ENCODE data around the gene CAMKMT.

CAMKMT gene

DNA sequence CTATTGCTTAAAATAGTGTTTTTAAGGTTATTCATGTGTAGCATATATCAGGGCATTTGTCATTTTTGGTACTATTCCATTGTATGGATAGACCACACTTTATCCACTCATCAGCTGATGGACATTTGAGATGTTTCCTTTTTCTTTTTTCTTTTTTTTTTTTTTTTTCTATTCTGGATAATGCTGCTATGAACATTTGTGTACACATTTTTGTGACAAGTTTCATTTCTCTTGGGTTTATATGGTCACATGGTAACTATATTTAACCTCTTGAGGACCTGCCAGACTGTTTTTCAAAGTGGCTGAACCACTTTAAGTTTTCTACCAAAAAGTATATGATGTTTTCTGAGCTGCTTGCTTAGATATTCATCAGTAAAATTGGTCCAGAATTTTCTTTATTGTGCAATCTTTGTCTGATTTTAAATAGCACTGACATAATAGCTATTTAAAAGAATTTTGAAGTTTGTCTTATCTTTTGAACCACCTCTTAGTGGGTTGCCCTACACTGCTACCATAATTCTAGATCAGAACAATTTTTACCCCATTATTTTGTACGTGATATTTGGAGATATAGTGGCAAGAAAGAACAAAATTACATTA lies 360.4 kb downstream of the CAMKMT start:
- H4K91ac ChIP-seq (ENCODE audit: low read depth, low read length, poor library complexity): no peak overlapping the region

GRCh38 chr2:44723921-44724320 lies 362.2 kb downstream of the CAMKMT start:
- no peak overlapping the region for H3K4ac ChIP-seq (ENCODE audit: low read length)
- H3K79me1 ChIP-seq (ENCODE audit: low read depth, low read length): no peaks in the 10 kb centered on the region
- no peak for DNase-seq (ENCODE audit: low spot score)
- no peak overlapping the region for H2BK15ac ChIP-seq (ENCODE audit: low read length)
- H3K36me3 ChIP-seq (replicated peaks in 1 of 2; ENCODE audit: control insufficient read depth in 2 of 2, insufficient read depth in 2 of 2, low read length in 2 of 2): no peaks in the 10 kb centered on the region
- no peak overlapping the region for H3K9ac ChIP-seq (ENCODE audit: low read depth, low read length, poor library complexity)
- H2BK5ac ChIP-seq (ENCODE audit: low read length): no peak overlapping the region
- H3K27me3 ChIP-seq (ENCODE audit: control insufficient read depth in 3 of 3, insufficient read depth in 3 of 3, low read depth in 1 of 3, low read length in 3 of 3): no peaks in the 10 kb centered on the region
- H4K8ac ChIP-seq (ENCODE audit: low read depth, low read length): no peak overlapping the region
- H3K18ac ChIP-seq (ENCODE audit: low read length): no peak overlapping the region
- peaks cover 0 to 3% of the 10 kb centered on the region in 2 donors for H3K9me3 ChIP-seq (replicated peaks in 1 of 2; ENCODE audit: control insufficient read depth in 2 of 2, insufficient read depth in 1 of 2, low read depth in 1 of 2, low read length in 2 of 2)
- no peak overlapping the region for H2AFZ ChIP-seq (ENCODE audit: low read length)
- H2BK120ac ChIP-seq (ENCODE audit: low read depth, low read length): no peak overlapping the region
- no peak overlapping the region for H3K27ac ChIP-seq (replicated peaks; ENCODE audit: low read length)
- H4K91ac ChIP-seq (ENCODE audit: low read depth, low read length, poor library complexity): no peak overlapping the region
- H3K4me1 ChIP-seq (ENCODE audit: control insufficient read depth in 2 of 2, insufficient read depth in 1 of 2, low read depth in 1 of 2, low read length in 2 of 2): peaks cover 4 to 5% of the 10 kb centered on the region in 2 donors
- H2AK5ac ChIP-seq (ENCODE audit: low read depth, low read length): no peak overlapping the region
- H3K14ac ChIP-seq (ENCODE audit: low read length): no peak overlapping the region
- H3K23ac ChIP-seq (ENCODE audit: low read depth, low read length, poor library complexity): no peak overlapping the region
- H3K4me3 ChIP-seq (ENCODE audit: low read length in 2 of 2): no peak overlapping the region
- H2BK12ac ChIP-seq (ENCODE audit: low read length): no peak overlapping the region
- no CpG with 5 or more reads among the region's 3 CpGs for WGBS, 2 donors (ENCODE audit: extremely low coverage in 2 of 2, insufficient read length in 2 of 2, insufficient replicate concordance in 1 of 2)
- H3K4me2 ChIP-seq (ENCODE audit: insufficient read depth, low read length, poor library complexity, severe bottlenecking): no peak overlapping the region

More for the DNA sequence above, 360.4 kb downstream of the CAMKMT start:
- Histone ChIP-seq H3K27me3 (ENCODE audit: control insufficient read depth in 3 of 3, insufficient read depth in 3 of 3, low read depth in 1 of 3, low read length in 3 of 3) (no peaks in the 10 kb centered on the region), H3K36me3 (replicated peaks in 1 of 2; ENCODE audit: control insufficient read depth in 2 of 2, insufficient read depth in 2 of 2, low read length in 2 of 2) (no peaks in the 10 kb centered on the region), H3K14ac (ENCODE audit: low read length) (no peak overlapping the region), H4K8ac (ENCODE audit: low read depth, low read length) (no peak overlapping the region), H2AK5ac (ENCODE audit: low read depth, low read length) (no peak overlapping the region), H3K18ac (ENCODE audit: low read length) (no peak overlapping the region), H3K79me1 (ENCODE audit: low read depth, low read length) (no peaks in the 10 kb centered on the region), H3K4me3 (ENCODE audit: low read length in 2 of 2) (no peak overlapping the region), H3K9me3 (replicated peaks in 1 of 2; ENCODE audit: control insufficient read depth in 2 of 2, insufficient read depth in 1 of 2, low read depth in 1 of 2, low read length in 2 of 2) (peaks cover 0 to 3% of the 10 kb centered on the region in 2 donors), H2BK5ac (ENCODE audit: low read length) (no peak overlapping the region), H2BK12ac (ENCODE audit: low read length) (no peak overlapping the region), H2AFZ (ENCODE audit: low read length) (no peak overlapping the region), H2BK15ac (ENCODE audit: low read length) (no peak overlapping the region), H3K4me1 (ENCODE audit: control insufficient read depth in 2 of 2, insufficient read depth in 1 of 2, low read depth in 1 of 2, low read length in 2 of 2) (peaks cover 4 to 5% of the 10 kb centered on the region in 2 donors), H3K4ac (ENCODE audit: low read length) (no peak overlapping the region), H3K27ac (replicated peaks; ENCODE audit: low read length) (no peak overlapping the region), H3K9ac (ENCODE audit: low read depth, low read length, poor library complexity) (no peak overlapping the region), H2BK120ac (ENCODE audit: low read depth, low read length) (no peak overlapping the region), H3K23ac (ENCODE audit: low read depth, low read length, poor library complexity) (no peak overlapping the region), H3K4me2 (ENCODE audit: insufficient read depth, low read length, poor library complexity, severe bottlenecking) (no peak overlapping the region)
- no CpG with 5 or more reads among the region's 1 CpG for WGBS, 2 donors (ENCODE audit: extremely low coverage in 2 of 2, insufficient read length in 2 of 2, insufficient replicate concordance in 1 of 2)
- DNase-seq (ENCODE audit: low spot score): no peak

GRCh38 chr2:44730593-44730992 lies 368.8 kb downstream of the CAMKMT start:
- no peak overlapping the region for H3K23ac ChIP-seq (ENCODE audit: low read depth, low read length, poor library complexity)
- no peak overlapping the region for H3K14ac ChIP-seq (ENCODE audit: low read length)
- H3K4me1 ChIP-seq (ENCODE audit: control insufficient read depth in 2 of 2, insufficient read depth in 1 of 2, low read depth in 1 of 2, low read length in 2 of 2): peaks cover 2 to 4% of the 10 kb centered on the region in 2 donors
- no peaks in the 10 kb centered on the region for H3K36me3 ChIP-seq (replicated peaks in 1 of 2; ENCODE audit: control insufficient read depth in 2 of 2, insufficient read depth in 2 of 2, low read length in 2 of 2)
- no peak overlapping the region for H2BK15ac ChIP-seq (ENCODE audit: low read length)
- no peak overlapping the region for H2AK5ac ChIP-seq (ENCODE audit: low read depth, low read length)
- H3K4me3 ChIP-seq (ENCODE audit: low read length in 2 of 2): no peak overlapping the region
- H3K9ac ChIP-seq (ENCODE audit: low read depth, low read length, poor library complexity): no peak overlapping the region
- no peak overlapping the region for H4K8ac ChIP-seq (ENCODE audit: low read depth, low read length)
- no peaks in the 10 kb centered on the region for H3K79me1 ChIP-seq (ENCODE audit: low read depth, low read length)
- H2BK12ac ChIP-seq (ENCODE audit: low read length): no peak overlapping the region
- H3K18ac ChIP-seq (ENCODE audit: low read length): no peak overlapping the region
- no peak overlapping the region for H2BK120ac ChIP-seq (ENCODE audit: low read depth, low read length)
- DNase-seq (ENCODE audit: low spot score): no peak
- no peak overlapping the region for H4K91ac ChIP-seq (ENCODE audit: low read depth, low read length, poor library complexity)
- no peak overlapping the region for H2BK5ac ChIP-seq (ENCODE audit: low read length)
- peaks cover 0 to 5% of the 10 kb centered on the region in 2 donors for H3K9me3 ChIP-seq (replicated peaks in 1 of 2; ENCODE audit: control insufficient read depth in 2 of 2, insufficient read depth in 1 of 2, low read depth in 1 of 2, low read length in 2 of 2)
- H2AFZ ChIP-seq (ENCODE audit: low read length): no peak overlapping the region
- no peak overlapping the region for H3K27ac ChIP-seq (replicated peaks; ENCODE audit: low read length)
- no peak overlapping the region for H3K4ac ChIP-seq (ENCODE audit: low read length)
- no peaks in the 10 kb centered on the region for H3K27me3 ChIP-seq (ENCODE audit: control insufficient read depth in 3 of 3, insufficient read depth in 3 of 3, low read depth in 1 of 3, low read length in 3 of 3)
- no peak overlapping the region for H3K4me2 ChIP-seq (ENCODE audit: insufficient read depth, low read length, poor library complexity, severe bottlenecking)

- Histone ChIP-seq H3K4me1 (ENCODE audit: control insufficient read depth in 2 of 2, insufficient read depth in 1 of 2, low read depth in 1 of 2, low read length in 2 of 2) (no peaks in the 10 kb centered on the region), H4K8ac (ENCODE audit: low read depth, low read length) (no peak overlapping the region), H2BK15ac (ENCODE audit: low read length) (no peak overlapping the region), H2AK5ac (ENCODE audit: low read depth, low read length) (no peak overlapping the region), H2BK120ac (ENCODE audit: low read depth, low read length) (no peak overlapping the region), H3K27me3 (ENCODE audit: control insufficient read depth in 3 of 3, insufficient read depth in 3 of 3, low read depth in 1 of 3, low read length in 3 of 3) (no peaks in the 10 kb centered on the region), H3K18ac (ENCODE audit: low read length) (no peak overlapping the region), H2BK5ac (ENCODE audit: low read length) (no peak overlapping the region), H3K9ac (ENCODE audit: low read depth, low read length, poor library complexity) (no peak overlapping the region), H2BK12ac (ENCODE audit: low read length) (no peak overlapping the region), H3K27ac (replicated peaks; ENCODE audit: low read length) (no peak overlapping the region), H3K9me3 (replicated peaks in 1 of 2; ENCODE audit: control insufficient read depth in 2 of 2, insufficient read depth in 1 of 2, low read depth in 1 of 2, low read length in 2 of 2) (peaks cover 0 to 14% of the 10 kb centered on the region in 2 donors), H3K36me3 (replicated peaks in 1 of 2; ENCODE audit: control insufficient read depth in 2 of 2, insufficient read depth in 2 of 2, low read length in 2 of 2) (no peaks in the 10 kb centered on the region), H3K4ac (ENCODE audit: low read length) (no peak overlapping the region), H3K4me2 (ENCODE audit: insufficient read depth, low read length, poor library complexity, severe bottlenecking) (no peak overlapping the region), H3K14ac (ENCODE audit: low read length) (no peak overlapping the region), H3K4me3 (ENCODE audit: low read length in 2 of 2) (no peak overlapping the region), H4K91ac (ENCODE audit: low read depth, low read length, poor library complexity) (no peak overlapping the region), H2AFZ (ENCODE audit: low read length) (no peak overlapping the region), H3K23ac (ENCODE audit: low read depth, low read length, poor library complexity) (no peak overlapping the region), H3K79me1 (ENCODE audit: low read depth, low read length) (no peaks in the 10 kb centered on the region)
- DNase-seq (ENCODE audit: low spot score): no peak
- no CpG with 5 or more reads among the region's 1 CpG for WGBS, 2 donors (ENCODE audit: extremely low coverage in 2 of 2, insufficient read length in 2 of 2, insufficient replicate concordance in 1 of 2)
These were observed 369.8 kb downstream of the CAMKMT start for GRCh38 chr2:44731505-44731904.
